Measurements from ENCODE around the gene HHAT.

GRCh38 chr1:210323957-210324356, 4.7 kb upstream of the HHAT start:
- TF ChIP-seq CTCF (IDR thresholded peaks at IDR 0.05) (no peak), POLR2A (IDR thresholded peaks at IDR 0.05) (no peak)

Measured in esophagus squamous epithelium (tissue), 4 donors.